Naive thymus-derived CD4-positive, alpha-beta T cell (primary cell): ENCODE results near the gene ANGEL1. TPM values are rescaled to one million over a fixed set of nuclear protein-coding genes. Genes with fewer than 3 reads are reported as not detected.

Experiments
- ATAC-seq: fragments of 150-1000 bp; cut with Tn5 transposase; 2 replicates; pipeline ENCODE4 v1.10.0; 2021; ENCODE audit warnings: mild to moderate bottlenecking, moderate library complexity
- CTCF ChIA-PET: fragments of 350-600 bp; sonication (Branson Sonifier 250); formaldehyde crosslinking; loops from one replicate; lab custom pipeline; 2021; ENCODE audit warnings: antibody characterized with exemption; lab: Charles Lee
- POLR2A ChIA-PET: fragments of 350-600 bp; sonication (Branson Sonifier 250); formaldehyde crosslinking; loops from one replicate; lab custom pipeline; 2021; ENCODE audit warnings: antibody characterized with exemption, inconsistent platforms; lab: Charles Lee
- DNase-seq, 9 donors: peaks; one replicate each; pipeline versions ENCODE4 v3.0.0 to v3.0.0-alpha.2; 2020 to 2022; ENCODE audit warnings: mixed read lengths in 1 of 9
- H3K27ac ChIP-seq: one replicate; pipeline ENCODE4 v1.7.0; 2013; ENCODE audit warnings: mild to moderate bottlenecking, low read depth, low read length, moderate library complexity
- H3K27me3 ChIP-seq, 2 donors: one replicate each; pipeline ENCODE4 v1.7.0; 2013; ENCODE audit warnings: low read length in 2 of 2, mild to moderate bottlenecking in 2 of 2, moderate library complexity in 2 of 2; ENCODE audit not compliant: control insufficient read depth in 2 of 2, insufficient read depth in 2 of 2
- H3K36me3 ChIP-seq, 3 experiments: 1 replicate in 2 of 3; 2 replicates in 1 of 3; pipeline ENCODE4 v1.7.0; 2013; ENCODE audit warnings: low read length in 3 of 3, mild to moderate bottlenecking in 3 of 3, moderate library complexity in 1 of 3; ENCODE audit not compliant: insufficient read depth in 3 of 3, control insufficient read depth in 2 of 3
- H3K4me1 ChIP-seq, 2 donors: one replicate each; pipeline ENCODE4 v1.7.0; 2013; ENCODE audit warnings: low read length in 2 of 2, mild to moderate bottlenecking in 2 of 2, moderate library complexity in 1 of 2; ENCODE audit not compliant: control insufficient read depth in 2 of 2, insufficient read depth in 2 of 2
- H3K4me3 ChIP-seq: 2 replicates; pipeline ENCODE4 v1.7.0; 2013; ENCODE audit warnings: mild to moderate bottlenecking, low read length
- H3K9me3 ChIP-seq, 3 experiments: 1 replicate in 2 of 3; 2 replicates in 1 of 3; pipeline ENCODE4 v1.7.0; 2013; ENCODE audit warnings: low read length in 3 of 3; ENCODE audit not compliant: control insufficient read depth in 2 of 3
- H3K27ac Mint-ChIP-seq, 9 donors: one replicate each; pipeline ENCODE4 v1.8.0; 2020 to 2022; ENCODE audit warnings: mixed read lengths in 9 of 9, mild to moderate bottlenecking in 8 of 9, moderate library complexity in 5 of 9, inconsistent platforms in 2 of 9
- H3K27me3 Mint-ChIP-seq, 5 donors: one replicate each; pipeline ENCODE4 v1.8.0; 2021 to 2022; ENCODE audit warnings: mixed read lengths in 5 of 5, mild to moderate bottlenecking in 1 of 5
- H3K36me3 Mint-ChIP-seq, 5 donors: one replicate each; pipeline ENCODE4 v1.8.0; 2020 to 2022; ENCODE audit warnings: mixed read lengths in 5 of 5, mild to moderate bottlenecking in 3 of 5, inconsistent platforms in 1 of 5
- H3K4me1 Mint-ChIP-seq, 7 donors: one replicate each; pipeline ENCODE4 v1.8.0; 2020 to 2022; ENCODE audit warnings: mixed read lengths in 7 of 7, mild to moderate bottlenecking in 3 of 7, inconsistent platforms in 1 of 7
- H3K4me3 Mint-ChIP-seq, 10 donors: one replicate each; pipeline ENCODE4 v1.8.0; 2020 to 2022; ENCODE audit warnings: mild to moderate bottlenecking in 10 of 10, mixed read lengths in 10 of 10, moderate library complexity in 6 of 10, inconsistent platforms in 2 of 10
- H3K9me3 Mint-ChIP-seq, 11 donors: one replicate each; pipeline ENCODE4 v1.8.0; 2020 to 2022; ENCODE audit warnings: mixed read lengths in 11 of 11, mild to moderate bottlenecking in 4 of 11, inconsistent platforms in 1 of 11, moderate library complexity in 1 of 11
- intact Hi-C, 2 donors: fragments of 100-400 bp; cut with micrococcal nuclease; formaldehyde crosslinking; loops; one replicate each; pipeline ENCODE4 v1.15.1; 2023
- polyA plus RNA-seq, 2 donors: library from polyadenylated mRNA; unstranded; fragments of 300-500 nt; fragmentation: Illumina TruSeq; gene quantifications; one replicate each; pipeline ENCODE4 v1.2.3, GENCODE V29; 2021
- total RNA-seq, 6 experiments: library from RNA in 5 of 6; stranded (reverse) in 5 of 6; gene quantifications; 1 replicate in 5 of 6; 2 replicates in 1 of 6; pipeline ENCODE4 v1.2.3 and lab custom pipeline; 2021 to 2026

The ANGEL1 gene
- total and polyA plus RNA-seq, 7 experiments from 2014 or later, result 14.5 to 37.6 (median 28.3) TPM

DNA sequence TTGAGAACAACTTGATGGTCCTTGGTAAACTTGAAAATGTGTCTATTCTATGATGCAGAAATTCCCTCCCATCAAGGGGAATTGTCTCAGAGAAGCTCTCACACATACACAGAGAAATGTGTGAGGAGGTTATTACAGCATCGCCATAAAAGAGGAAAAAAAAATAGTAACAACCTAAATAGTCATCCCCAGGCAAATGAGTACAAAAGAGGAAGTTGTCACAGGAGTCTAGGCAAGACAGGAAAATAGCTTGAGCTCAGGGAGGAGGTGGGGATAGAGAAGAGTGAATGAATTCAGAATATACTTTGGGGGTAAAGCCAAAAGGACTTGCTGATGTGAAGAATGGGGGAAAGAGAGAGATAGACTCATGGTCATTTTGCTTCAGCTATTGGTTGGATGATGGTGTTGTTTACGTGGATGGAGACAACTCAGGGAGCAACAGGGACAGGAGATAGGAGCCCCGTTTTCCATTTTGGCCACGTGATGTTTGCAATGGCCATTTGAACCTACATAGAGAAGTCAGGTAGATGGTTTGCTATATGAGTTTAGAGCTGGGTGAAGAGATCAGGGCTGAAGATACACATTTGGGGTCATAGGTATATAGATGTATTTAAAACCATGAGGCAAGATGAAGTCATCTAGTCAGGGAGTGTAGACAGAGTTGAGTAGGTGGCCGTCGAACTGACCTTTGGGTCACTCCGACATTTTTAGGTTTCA lies 33.8 kb upstream of the ANGEL1 start:
- H3K4me3 ChIP-seq, result no peak overlapping the region
- POLR2A ChIA-PET, result no interaction called here
- CTCF ChIA-PET, result interaction anchor here (0.6 kb wide), 1 partner anchor 253 kb away, joined by 3 read pairs; no protein-coding TSS in a partner anchor
- ATAC-seq (no peak), DNase-seq (no peak)
- H3K4me1 ChIP-seq, result peaks cover 8% of the 10 kb centered on the region in 2 donors
- Mint-ChIP-seq H3K27me3 (peaks cover 4 to 18% (median 11%) of the 10 kb centered on the region in 5 donors), H3K9me3 (peaks cover 0 to 3% (median 0%) of the 10 kb centered on the region in 11 donors), H3K4me3 (no peak overlapping the region), H3K36me3 (peaks cover 0 to 7% (median 0%) of the 10 kb centered on the region in 5 donors), H3K4me1 (peaks cover 8 to 11% (median 10%) of the 10 kb centered on the region in 7 donors), H3K27ac (peak overlapping the region in 1 of 9 donors; percentile 84)
- intact Hi-C loops, result no loop called here
- H3K27me3 ChIP-seq, result no peaks in the 10 kb centered on the region
- no peaks in the 10 kb centered on the region for H3K36me3 ChIP-seq
- H3K9me3 ChIP-seq, result no peaks in the 10 kb centered on the region
- H3K27ac ChIP-seq, result no peak overlapping the region

DNA sequence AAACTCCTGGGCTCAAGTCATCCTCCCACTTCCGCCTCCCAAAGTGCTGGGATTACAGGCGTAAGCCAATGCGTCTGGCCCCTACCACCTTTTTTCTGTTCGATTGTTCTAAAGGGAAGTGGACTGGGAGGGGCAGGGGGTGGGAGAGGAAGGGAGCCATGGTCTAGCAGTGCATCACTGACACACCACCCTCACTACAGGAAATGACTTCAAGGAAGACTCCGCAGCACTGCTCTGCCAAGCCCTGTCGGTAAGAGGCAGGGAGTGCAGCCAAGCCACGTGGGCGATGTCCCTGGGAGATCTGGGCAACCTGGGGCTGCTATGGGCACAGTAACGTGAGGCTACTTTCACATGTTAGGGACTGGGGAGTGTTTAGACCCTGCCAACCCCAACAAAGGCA lies 31.5 kb upstream of the ANGEL1 start:
- intact Hi-C loops, result loop anchor here (1.0 kb wide), 3 partner anchors 33 to 254 kb away; partner anchors contain the start of gene CIPC (in 1 of the 2)
- Mint-ChIP-seq H3K4me3 (peak overlapping the region; percentile 20 to 78 (median 62)), H3K27ac (peak overlapping the region; percentile 65 to 92 (median 80)), H3K9me3 (peaks cover 0 to 3% (median 0%) of the 10 kb centered on the region in 11 donors), H3K27me3 (peaks cover 4 to 26% (median 11%) of the 10 kb centered on the region in 5 donors), H3K4me1 (peaks cover 8 to 11% (median 10%) of the 10 kb centered on the region in 7 donors), H3K36me3 (peaks cover 0 to 7% (median 0%) of the 10 kb centered on the region in 5 donors)
- Histone ChIP-seq H3K9me3 (no peaks in the 10 kb centered on the region), H3K4me3 (peak overlapping the region; percentile 31), H3K27ac (no peak overlapping the region), H3K27me3 (no peaks in the 10 kb centered on the region), H3K4me1 (peaks cover 8% of the 10 kb centered on the region in 2 donors), H3K36me3 (no peaks in the 10 kb centered on the region)
- peak; percentile 100 for ATAC-seq
- peak in 8 of 9 donors; percentile 20 to 76 (median 68) for DNase-seq
- POLR2A ChIA-PET, result interaction anchor here (0.6 to 0.9 kb wide), 3 partner anchors 13 to 886 kb away, joined by 3 to 5 read pairs (median 3); no protein-coding TSS in a partner anchor
- CTCF ChIA-PET, result no interaction called here

DNA sequence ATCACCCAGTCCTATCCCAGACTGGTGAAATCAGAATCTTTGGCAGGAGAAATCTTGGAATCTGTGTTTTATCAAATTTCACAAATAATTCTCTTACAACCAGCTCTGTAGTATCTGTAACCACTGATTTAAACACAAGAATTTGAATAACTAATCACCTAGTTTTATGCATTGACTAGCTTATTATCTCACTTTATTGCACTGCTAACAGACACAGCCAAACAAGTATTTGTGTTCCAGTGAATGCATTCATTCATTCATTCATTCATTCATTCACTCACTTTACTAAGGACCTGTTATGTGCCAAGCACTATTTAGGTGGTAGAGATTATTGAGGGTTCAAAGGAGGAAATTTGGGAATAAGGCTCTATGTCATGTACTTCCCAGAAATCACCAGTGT lies 29.7 kb upstream of the ANGEL1 start:
- ChIA-PET CTCF (interaction anchor here (0.6 kb wide), 1 partner anchor 253 kb away, joined by 3 read pairs; no protein-coding TSS in a partner anchor), POLR2A (no interaction called here)
- H3K36me3 Mint-ChIP-seq, result peaks cover 0 to 7% (median 0%) of the 10 kb centered on the region in 5 donors
- no peak overlapping the region for H3K4me3 Mint-ChIP-seq
- peaks cover 8 to 11% (median 10%) of the 10 kb centered on the region in 7 donors for H3K4me1 Mint-ChIP-seq
- no peaks in the 10 kb centered on the region for H3K9me3 ChIP-seq
- DNase-seq, result no peak
- H3K27ac ChIP-seq, result no peak overlapping the region
- peaks cover 0 to 3% (median 0%) of the 10 kb centered on the region in 11 donors for H3K9me3 Mint-ChIP-seq
- H3K4me1 ChIP-seq, result peaks cover 8% of the 10 kb centered on the region in 2 donors
- no peak for ATAC-seq
- no peaks in the 10 kb centered on the region for H3K36me3 ChIP-seq
- intact Hi-C loops, result no loop called here
- H3K27me3 Mint-ChIP-seq, result peaks cover 4 to 36% (median 11%) of the 10 kb centered on the region in 5 donors
- H3K4me3 ChIP-seq, result no peak overlapping the region
- H3K27ac Mint-ChIP-seq, result no peak overlapping the region
- H3K27me3 ChIP-seq, result no peaks in the 10 kb centered on the region

DNA sequence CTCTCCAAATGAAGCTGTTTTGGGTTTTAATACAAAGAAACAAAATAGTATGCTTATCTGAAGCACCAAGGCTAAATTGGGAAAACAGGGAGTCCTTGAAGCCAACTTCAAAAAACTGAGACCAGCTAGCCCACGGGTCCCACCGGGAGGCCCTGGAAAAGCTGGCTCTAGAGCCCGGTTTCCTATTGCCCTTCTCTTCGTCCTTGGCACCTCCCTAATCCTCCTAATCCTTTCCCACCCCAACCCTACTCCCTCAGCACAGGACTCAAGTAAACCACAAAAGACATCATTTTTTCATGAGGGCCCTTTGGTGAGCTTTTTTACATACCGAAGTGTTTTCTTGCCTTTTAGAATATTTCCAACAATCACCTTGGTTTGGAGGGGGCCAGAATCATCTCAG lies 24.8 kb upstream of the ANGEL1 start:
- DNase-seq (no peak), ATAC-seq (no peak)
- H3K36me3 Mint-ChIP-seq, result no peaks in the 10 kb centered on the region
- no peak overlapping the region for H3K4me3 ChIP-seq
- POLR2A ChIA-PET, result no interaction called here
- no peaks in the 10 kb centered on the region for H3K9me3 Mint-ChIP-seq
- no peaks in the 10 kb centered on the region for H3K36me3 ChIP-seq
- CTCF ChIA-PET, result no interaction called here
- no peaks in the 10 kb centered on the region for H3K27me3 ChIP-seq
- H3K4me3 Mint-ChIP-seq, result no peak overlapping the region
- peaks cover 5 to 36% (median 9%) of the 10 kb centered on the region in 5 donors for H3K27me3 Mint-ChIP-seq
- no peaks in the 10 kb centered on the region for H3K4me1 Mint-ChIP-seq
- H3K27ac Mint-ChIP-seq, result no peak overlapping the region
- intact Hi-C loops, result no loop called here
- H3K4me1 ChIP-seq, result no peaks in the 10 kb centered on the region
- H3K9me3 ChIP-seq, result no peaks in the 10 kb centered on the region
- H3K27ac ChIP-seq, result no peak overlapping the region

DNA sequence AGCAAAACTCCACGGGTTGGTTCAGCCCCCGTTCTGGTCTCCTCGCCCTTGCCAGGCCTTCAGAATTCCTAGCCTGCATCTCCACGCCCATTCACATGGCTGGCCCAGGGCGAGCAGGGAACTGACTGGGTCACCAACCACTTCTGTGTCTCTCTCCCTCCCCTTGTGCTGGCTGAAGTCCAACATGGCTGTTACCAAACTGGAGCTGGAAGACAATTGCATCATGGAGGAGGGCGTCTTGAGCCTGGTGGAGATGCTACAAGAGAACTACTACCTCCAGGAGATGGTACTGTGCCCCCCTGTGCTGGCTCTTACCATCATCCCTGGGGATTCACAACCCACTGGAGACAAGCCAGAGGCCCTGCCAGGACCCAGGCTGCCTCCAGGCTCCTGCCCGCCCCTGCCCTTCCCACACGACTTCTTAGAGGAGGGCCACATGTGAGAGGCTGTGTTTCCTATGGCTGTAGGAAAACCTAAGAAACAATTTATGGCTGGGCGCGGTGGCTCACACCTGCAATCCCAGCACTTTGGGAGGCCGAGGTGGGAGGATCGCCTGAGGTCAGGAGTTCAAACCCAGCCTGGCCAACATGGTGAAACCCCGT lies 23.4 kb upstream of the ANGEL1 start:
- Mint-ChIP-seq H3K27ac (no peak overlapping the region), H3K4me3 (no peak overlapping the region), H3K36me3 (no peaks in the 10 kb centered on the region), H3K9me3 (no peaks in the 10 kb centered on the region), H3K4me1 (no peaks in the 10 kb centered on the region), H3K27me3 (peaks cover 5 to 32% (median 9%) of the 10 kb centered on the region in 5 donors)
- DNase-seq (no peak), ATAC-seq (no peak)
- no peak overlapping the region for H3K27ac ChIP-seq
- H3K9me3 ChIP-seq, result no peaks in the 10 kb centered on the region
- H3K36me3 ChIP-seq, result no peaks in the 10 kb centered on the region
- ChIA-PET CTCF (no interaction called here), POLR2A (no interaction called here)
- H3K4me1 ChIP-seq, result no peaks in the 10 kb centered on the region
- no peaks in the 10 kb centered on the region for H3K27me3 ChIP-seq
- intact Hi-C loops, result no loop called here
- H3K4me3 ChIP-seq, result no peak overlapping the region

DNA sequence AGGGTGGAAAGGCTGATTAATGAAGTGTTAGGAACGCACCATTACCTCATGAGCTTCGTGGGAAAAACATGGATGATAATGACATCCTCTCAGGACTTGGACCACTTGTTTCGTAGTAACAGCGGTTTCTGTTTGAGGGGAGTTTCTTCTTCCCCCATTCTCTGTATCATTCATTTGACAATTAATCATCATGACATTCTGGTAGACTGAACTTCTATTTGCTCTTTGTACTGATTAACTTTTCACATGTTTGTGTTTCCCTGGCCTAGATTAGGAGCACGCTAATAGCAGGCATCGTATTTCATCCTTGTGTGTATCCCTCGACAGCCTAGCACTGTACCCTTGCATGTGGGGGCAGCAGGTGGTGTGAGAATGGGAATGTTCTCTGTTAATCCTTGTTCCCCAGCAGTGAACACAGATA lies 21.6 kb upstream of the ANGEL1 start:
- no peak for DNase-seq
- Histone ChIP-seq H3K36me3 (no peaks in the 10 kb centered on the region), H3K27me3 (no peaks in the 10 kb centered on the region), H3K4me3 (no peak overlapping the region), H3K9me3 (no peaks in the 10 kb centered on the region), H3K27ac (no peak overlapping the region), H3K4me1 (no peaks in the 10 kb centered on the region)
- Mint-ChIP-seq H3K36me3 (no peaks in the 10 kb centered on the region), H3K4me3 (no peak overlapping the region), H3K27me3 (peaks cover 5 to 24% (median 9%) of the 10 kb centered on the region in 5 donors), H3K27ac (no peak overlapping the region), H3K9me3 (no peaks in the 10 kb centered on the region), H3K4me1 (peaks cover 0 to under 1% (median 0%) of the 10 kb centered on the region in 7 donors)
- intact Hi-C loops, result no loop called here
- ChIA-PET POLR2A (no interaction called here), CTCF (no interaction called here)
- ATAC-seq, result no peak
